Neural progenitor cell (in vitro differentiated cells): Measurements from ENCODE around the gene HUNK. TPM values are rescaled to one million over a fixed set of nuclear protein-coding genes. Genes with fewer than 3 reads are reported as not detected.

Experiments used
- DNase-seq: peaks from one replicate; pipeline ENCODE4 v3.0.0-alpha.2; 2016; ENCODE audit warnings: low spot score
- H2AFZ ChIP-seq: fragments of 200-600 bp; sonication (generic); replicated peaks from 2 replicates; pipeline ENCODE4 v1.6.1; 2016; ENCODE audit warnings: antibody characterized with exemption
- H3F3A ChIP-seq: fragments of 200-600 bp; sonication (generic); 2 replicates; pipeline ENCODE4 v1.6.1; 2016; ENCODE audit warnings: antibody characterized with exemption, low read depth
- H3K27ac ChIP-seq: fragments of 200-600 bp; sonication (generic); 2 replicates; pipeline ENCODE4 v1.5.1; 2016; ENCODE audit warnings: mild to moderate bottlenecking
- H3K27me3 ChIP-seq: fragments of 200-600 bp; sonication (generic); 2 replicates; pipeline ENCODE4 v1.6.1; 2016; ENCODE audit warnings: mild to moderate bottlenecking, moderate library complexity
- H3K36me3 ChIP-seq: fragments of 200-600 bp; sonication (generic); 2 replicates; pipeline ENCODE4 v1.5.1; 2016
- H3K4me1 ChIP-seq: fragments of 200-600 bp; sonication (generic); 2 replicates; pipeline ENCODE4 v1.6.1; 2016; ENCODE audit warnings: mixed run types
- H3K4me2 ChIP-seq: fragments of 200-600 bp; sonication (generic); 2 replicates; pipeline ENCODE4 v1.6.1; 2016
- H3K4me3 ChIP-seq: fragments of 200-600 bp; sonication (generic); 2 replicates; pipeline ENCODE4 v1.5.1; 2016
- H3K79me2 ChIP-seq: fragments of 200-600 bp; sonication (generic); 2 replicates; pipeline ENCODE4 v1.6.1; 2016; ENCODE audit warnings: low read depth
- H3K9ac ChIP-seq: fragments of 200-600 bp; sonication (generic); 2 replicates; pipeline ENCODE4 v1.6.1; 2016
- H3K9me3 ChIP-seq: fragments of 200-600 bp; sonication (generic); 2 replicates; pipeline ENCODE4 v1.5.1; 2016; ENCODE audit warnings: low read depth
- H4K20me1 ChIP-seq: fragments of 200-600 bp; sonication (generic); 2 replicates; pipeline ENCODE4 v1.6.1; 2016; ENCODE audit warnings: low read depth
- H3K27ac Mint-ChIP-seq: 3 replicates; pipeline ENCODE4 v1.8.0; 2021; ENCODE audit warnings: mixed read lengths
- H3K27me3 Mint-ChIP-seq: 2 replicates; pipeline ENCODE4 v1.8.0; 2022; ENCODE audit warnings: low read depth, mild to moderate bottlenecking, inconsistent platforms, moderate library complexity, mixed read lengths; ENCODE audit not compliant: insufficient read depth
- H3K36me3 Mint-ChIP-seq: 3 replicates; pipeline ENCODE4 v1.8.0; 2021; ENCODE audit warnings: mixed read lengths
- H3K4me1 Mint-ChIP-seq: 3 replicates; pipeline ENCODE4 v1.8.0; 2021; ENCODE audit warnings: mixed read lengths
- H3K4me3 Mint-ChIP-seq: 3 replicates; pipeline ENCODE4 v1.8.0; 2021; ENCODE audit warnings: mild to moderate bottlenecking, moderate library complexity, mixed read lengths
- H3K9me3 Mint-ChIP-seq: 3 replicates; pipeline ENCODE4 v1.8.0; 2020; ENCODE audit warnings: mixed read lengths
- CTCF ChIP-seq: fragments of 200-600 bp; sonication (generic); IDR thresholded peaks from 2 replicates; pipeline ENCODE4 v1.5.1; 2017; ENCODE audit warnings: antibody characterized with exemption, mild to moderate bottlenecking
- EZH2 ChIP-seq: fragments of 200-600 bp; sonication (generic); IDR thresholded peaks from 2 replicates; pipeline ENCODE4 v1.6.1; 2017; ENCODE audit warnings: antibody characterized with exemption, mild to moderate bottlenecking, moderate library complexity
- EZH2phosphoT487 ChIP-seq: fragments of 200-600 bp; sonication (generic); IDR thresholded peaks from 2 replicates; pipeline ENCODE4 v1.6.1; 2017; ENCODE audit warnings: antibody characterized with exemption
- total RNA-seq: library from RNA; depleted of rRNA; stranded (reverse); fragments of >200 nt; gene quantifications from 2 replicates; pipeline ENCODE4 v1.2.3, GENCODE V29; 2015; ENCODE audit warnings: low replicate concordance

HUNK gene
- total RNA-seq, 1 donor from 2014 or later = 4.7 TPM

GRCh38 chr21:31918250-31918775, 45.5 kb downstream of the HUNK start:
- H4K20me1 ChIP-seq = no peaks in the 10 kb centered on the region
- DNase-seq = no peak
- no peaks in the 10 kb centered on the region for H3F3A ChIP-seq
- no peak overlapping the region for H3K27ac Mint-ChIP-seq
- no peak overlapping the region for H3K4me3 ChIP-seq
- H3K27ac ChIP-seq = no peak overlapping the region
- H3K27me3 ChIP-seq = no peaks in the 10 kb centered on the region
- peaks cover 44% of the 10 kb centered on the region for H3K36me3 Mint-ChIP-seq
- peaks cover 16% of the 10 kb centered on the region for H3K4me1 Mint-ChIP-seq
- H3K9ac ChIP-seq = no peak overlapping the region
- peaks cover 4% of the 10 kb centered on the region for H3K27me3 Mint-ChIP-seq
- no peak overlapping the region for H3K4me2 ChIP-seq
- H3K9me3 ChIP-seq = no peaks in the 10 kb centered on the region
- no peak overlapping the region for H2AFZ ChIP-seq
- H3K79me2 ChIP-seq = no peaks in the 10 kb centered on the region
- H3K4me3 Mint-ChIP-seq = no peak overlapping the region
- peaks cover 32% of the 10 kb centered on the region for H3K9me3 Mint-ChIP-seq
- no peaks in the 10 kb centered on the region for H3K36me3 ChIP-seq
- no peak for TF ChIP-seq EZH2phosphoT487
- no peak for TF ChIP-seq CTCF
- TF ChIP-seq EZH2 = no peak
- H3K4me1 ChIP-seq = no peaks in the 10 kb centered on the region

DNA sequence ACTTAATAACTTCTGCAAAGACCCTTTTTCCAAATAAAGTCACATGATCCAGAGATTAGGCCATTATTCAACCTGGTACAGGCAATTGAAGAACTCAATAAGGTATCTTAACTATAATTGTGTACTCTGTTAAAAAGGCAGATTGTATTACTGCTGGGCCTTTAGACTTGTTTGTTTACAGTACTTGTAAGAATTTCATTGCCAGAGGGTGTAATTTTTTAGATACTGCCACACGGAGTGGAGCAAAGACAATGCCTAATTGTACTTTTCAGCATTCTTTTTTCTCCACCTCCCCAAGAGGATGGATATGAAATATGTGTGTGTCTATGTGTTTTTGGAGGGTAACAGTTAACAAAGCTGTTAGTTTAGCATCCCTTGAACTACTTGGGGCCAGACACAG, 47.5 kb downstream of the HUNK start:
- H3K27me3 ChIP-seq = no peaks in the 10 kb centered on the region
- no peak overlapping the region for H2AFZ ChIP-seq
- no peaks in the 10 kb centered on the region for H3F3A ChIP-seq
- no peak overlapping the region for H3K4me3 Mint-ChIP-seq
- TF ChIP-seq EZH2 (no peak), EZH2phosphoT487 (no peak), CTCF (no peak)
- H3K9me3 Mint-ChIP-seq = peaks cover 32% of the 10 kb centered on the region
- peaks cover 4% of the 10 kb centered on the region for H3K4me1 Mint-ChIP-seq
- peaks cover 2% of the 10 kb centered on the region for H3K27me3 Mint-ChIP-seq
- H3K4me1 ChIP-seq = no peaks in the 10 kb centered on the region
- peaks cover 45% of the 10 kb centered on the region for H3K36me3 Mint-ChIP-seq
- no peak overlapping the region for H3K4me3 ChIP-seq
- no peaks in the 10 kb centered on the region for H3K9me3 ChIP-seq
- no peak overlapping the region for H3K4me2 ChIP-seq
- no peaks in the 10 kb centered on the region for H4K20me1 ChIP-seq
- no peak overlapping the region for H3K27ac Mint-ChIP-seq
- DNase-seq = no peak
- H3K9ac ChIP-seq = no peak overlapping the region
- H3K27ac ChIP-seq = no peak overlapping the region
- no peaks in the 10 kb centered on the region for H3K36me3 ChIP-seq
- no peaks in the 10 kb centered on the region for H3K79me2 ChIP-seq

GRCh38 chr21:31921079-31921478, 48.3 kb downstream of the HUNK start:
- no peak overlapping the region for H3K4me3 Mint-ChIP-seq

More at GRCh38 chr21:31921079-31921478, 48.3 kb downstream of the HUNK start:
- Mint-ChIP-seq H3K4me1 (peaks cover 4% of the 10 kb centered on the region), H3K9me3 (peaks cover 34% of the 10 kb centered on the region), H3K36me3 (peaks cover 49% of the 10 kb centered on the region), H3K27me3 (peaks cover 2% of the 10 kb centered on the region), H3K27ac (no peak overlapping the region)
- no peak for DNase-seq
- no peaks in the 10 kb centered on the region for H3K27me3 ChIP-seq
- H3K4me2 ChIP-seq = no peak overlapping the region
- no peaks in the 10 kb centered on the region for H3K9me3 ChIP-seq
- no peaks in the 10 kb centered on the region for H3K36me3 ChIP-seq
- H3K4me3 ChIP-seq = no peak overlapping the region
- no peaks in the 10 kb centered on the region for H3K79me2 ChIP-seq
- no peaks in the 10 kb centered on the region for H4K20me1 ChIP-seq
- H3F3A ChIP-seq = no peaks in the 10 kb centered on the region
- H3K4me1 ChIP-seq = no peaks in the 10 kb centered on the region
- no peak overlapping the region for H3K27ac ChIP-seq
- TF ChIP-seq CTCF = no peak
- no peak overlapping the region for H2AFZ ChIP-seq
- no peak overlapping the region for H3K9ac ChIP-seq
